ENCODE data around the gene LTBP1.

The LTBP1 gene

GRCh38 chr2:33409417-33409955 lies 462.7 kb downstream of the LTBP1 start:
- H3K36me3 ChIP-seq (ENCODE audit: control insufficient read depth, low read length) = no peaks in the 10 kb centered on the region
- H3K27me3 ChIP-seq (ENCODE audit: control insufficient read depth, low read length) = no peaks in the 10 kb centered on the region
- no peak overlapping the region for H3K4me2 ChIP-seq (ENCODE audit: low read length)
- peaks cover 4% of the 10 kb centered on the region; the same call in 1 of the 2 replicates for H3K9me3 ChIP-seq (ENCODE audit: control insufficient read depth, insufficient read depth, low read length)
- H3K79me2 ChIP-seq (ENCODE audit: control insufficient read depth, low read length) = no peaks in the 10 kb centered on the region
- no peaks in the 10 kb centered on the region for H3K9me2 ChIP-seq (replicated peaks; ENCODE audit: control insufficient read depth, low read length)
- TF ChIP-seq EZH2phosphoT487 (IDR thresholded peaks at IDR 0.05; ENCODE audit: borderline replicate concordance, low read length) = no peak
- no peak for TF ChIP-seq CTCF (IDR thresholded peaks at IDR 0.05; ENCODE audit: low read depth, low read length, poor library complexity, severe bottlenecking)
- H3K27ac ChIP-seq (ENCODE audit: low read depth, low read length) = no peak overlapping the region
- H3K4me1 ChIP-seq (ENCODE audit: control insufficient read depth, low read length) = no peaks in the 10 kb centered on the region
- H3F3A ChIP-seq (ENCODE audit: control insufficient read depth, insufficient read depth) = no peaks in the 10 kb centered on the region; the same call in 1 of the 2 replicates
- H3K4me3 ChIP-seq (ENCODE audit: low read length) = no peak overlapping the region
- no peaks in the 10 kb centered on the region for H4K20me1 ChIP-seq (ENCODE audit: control insufficient read depth, insufficient read depth, low read depth, low read length)

- Histone ChIP-seq H3K27ac (ENCODE audit: low read depth, low read length) (no peak overlapping the region), H3K4me3 (ENCODE audit: low read length) (no peak overlapping the region), H3F3A (ENCODE audit: control insufficient read depth, insufficient read depth) (no peaks in the 10 kb centered on the region), H3K27me3 (ENCODE audit: control insufficient read depth, low read length) (no peaks in the 10 kb centered on the region), H3K36me3 (ENCODE audit: control insufficient read depth, low read length) (no peaks in the 10 kb centered on the region), H3K4me1 (ENCODE audit: control insufficient read depth, low read length) (no peaks in the 10 kb centered on the region), H3K4me2 (ENCODE audit: low read length) (no peak overlapping the region), H3K79me2 (ENCODE audit: control insufficient read depth, low read length) (no peaks in the 10 kb centered on the region), H3K9me2 (replicated peaks; ENCODE audit: control insufficient read depth, low read length) (no peaks in the 10 kb centered on the region), H3K9me3 (ENCODE audit: control insufficient read depth, insufficient read depth, low read length) (peaks cover 4% of the 10 kb centered on the region; the same call in 1 of the 2 replicates), H4K20me1 (ENCODE audit: control insufficient read depth, insufficient read depth, low read depth, low read length) (no peaks in the 10 kb centered on the region)
- TF ChIP-seq CTCF (IDR thresholded peaks at IDR 0.05; ENCODE audit: low read depth, low read length, poor library complexity, severe bottlenecking) (no peak), EZH2phosphoT487 (IDR thresholded peaks at IDR 0.05; ENCODE audit: borderline replicate concordance, low read length) (no peak)
These were observed 465.0 kb downstream of the LTBP1 start for GRCh38 chr2:33411765-33412164.

GRCh38 chr2:33412920-33413319 lies 466.2 kb downstream of the LTBP1 start:
- H3K79me2 ChIP-seq (ENCODE audit: control insufficient read depth, low read length) = no peaks in the 10 kb centered on the region
- no peaks in the 10 kb centered on the region for H4K20me1 ChIP-seq (ENCODE audit: control insufficient read depth, insufficient read depth, low read depth, low read length)
- H3K4me2 ChIP-seq (ENCODE audit: low read length) = no peak overlapping the region
- H3K9me2 ChIP-seq (replicated peaks; ENCODE audit: control insufficient read depth, low read length) = no peaks in the 10 kb centered on the region
- H3K4me1 ChIP-seq (ENCODE audit: control insufficient read depth, low read length) = no peaks in the 10 kb centered on the region
- TF ChIP-seq CTCF (IDR thresholded peaks at IDR 0.05; ENCODE audit: low read depth, low read length, poor library complexity, severe bottlenecking) (peak; percentile 52), EZH2phosphoT487 (IDR thresholded peaks at IDR 0.05; ENCODE audit: borderline replicate concordance, low read length) (no peak)
- no peaks in the 10 kb centered on the region for H3F3A ChIP-seq (ENCODE audit: control insufficient read depth, insufficient read depth)
- H3K4me3 ChIP-seq (ENCODE audit: low read length) = no peak overlapping the region
- H3K27ac ChIP-seq (ENCODE audit: low read depth, low read length) = no peak overlapping the region
- H3K9me3 ChIP-seq (ENCODE audit: control insufficient read depth, insufficient read depth, low read length) = peaks cover 4% of the 10 kb centered on the region; the same call in 1 of the 2 replicates
- no peaks in the 10 kb centered on the region for H3K36me3 ChIP-seq (ENCODE audit: control insufficient read depth, low read length)
- no peaks in the 10 kb centered on the region for H3K27me3 ChIP-seq (ENCODE audit: control insufficient read depth, low read length)

Measured in DOHH2 (cell line).